Activated CD4-positive, alpha-beta T cell treated with anti-CD3 and anti-CD28 coated beads, Interleukin-2, amount 10 ng/mL, durations not matched to agents 7 days and 5 days (primary cell): Measurements from ENCODE around the gene MRPS5. TPM values are rescaled to one million over a fixed set of nuclear protein-coding genes. Genes with fewer than 3 reads are reported as not detected.

Experiments used
- CTCF ChIA-PET: fragments of 350-600 bp; sonication (Branson Sonifier 250); formaldehyde crosslinking; loops from one replicate; lab custom pipeline; 2021; ENCODE audit warnings: antibody characterized with exemption; lab: Charles Lee
- POLR2A ChIA-PET: fragments of 350-600 bp; sonication (Branson Sonifier 250); formaldehyde crosslinking; loops from one replicate; lab custom pipeline; 2021; ENCODE audit warnings: antibody characterized with exemption; lab: Charles Lee
- DNase-seq: peaks from one replicate; pipeline ENCODE4 v3.0.0-alpha.2; 2020
- H3K27ac Mint-ChIP-seq: one replicate; pipeline ENCODE4 v1.8.0; 2021; ENCODE audit warnings: mild to moderate bottlenecking, moderate library complexity, mixed read lengths
- H3K27me3 Mint-ChIP-seq: one replicate; pipeline ENCODE4 v1.8.0; 2021; ENCODE audit warnings: mixed read lengths
- H3K36me3 Mint-ChIP-seq: one replicate; pipeline ENCODE4 v1.8.0; 2021; ENCODE audit warnings: low read depth, mixed read lengths
- H3K4me1 Mint-ChIP-seq: one replicate; pipeline ENCODE4 v1.8.0; 2021; ENCODE audit warnings: mixed read lengths
- H3K4me3 Mint-ChIP-seq: one replicate; pipeline ENCODE4 v1.8.0; 2021; ENCODE audit warnings: mild to moderate bottlenecking, moderate library complexity, mixed read lengths
- H3K9me3 Mint-ChIP-seq: one replicate; pipeline ENCODE4 v1.8.0; 2021; ENCODE audit warnings: mixed read lengths
- total RNA-seq, 2 experiments: library from RNA; stranded (reverse); gene quantifications; one replicate each; pipeline ENCODE4 v1.2.3, GENCODE V29; 2021

MRPS5 gene
- total RNA-seq, 2 experiments from 2014 or later: 70.3 to 71.7 TPM

- peak overlapping the region; percentile 80 for H3K27ac Mint-ChIP-seq
- H3K4me3 Mint-ChIP-seq: no peak overlapping the region
- peaks cover 17% of the 10 kb centered on the region for H3K36me3 Mint-ChIP-seq
- H3K27me3 Mint-ChIP-seq: no peaks in the 10 kb centered on the region
- peak; percentile 42 for DNase-seq
- ChIA-PET POLR2A (interaction anchor here (0.9 to 1.8 kb wide), 3 partner anchors 16 to 57 kb away, joined by 4 to 7 read pairs (median 5); partner anchors contain the start of gene MAL), CTCF (interaction anchor here (0.7 to 10.6 kb wide), 22 partner anchors 8 to 1792 kb away, joined by 3 to 149 read pairs (median 5); partner anchors contain the start of genes MAL, MRPS5 and ZNF2)
- H3K4me1 Mint-ChIP-seq: peaks cover 57% of the 10 kb centered on the region
- no peaks in the 10 kb centered on the region for H3K9me3 Mint-ChIP-seq
Observed at GRCh38 chr2:95079199-95079683, 42.4 kb downstream of the MRPS5 start.

- H3K9me3 Mint-ChIP-seq: no peaks in the 10 kb centered on the region
- H3K27ac Mint-ChIP-seq: peak overlapping the region; percentile 85
- peaks cover 69% of the 10 kb centered on the region for H3K4me1 Mint-ChIP-seq
- CTCF ChIA-PET: interaction anchor here (1.1 to 10.6 kb wide), 11 partner anchors 13 to 87 kb away, joined by 3 to 149 read pairs (median 8); partner anchors contain the start of genes MAL, MRPS5 and ZNF2
- peak overlapping the region; percentile 42 for H3K4me3 Mint-ChIP-seq
- peaks cover 18% of the 10 kb centered on the region for H3K36me3 Mint-ChIP-seq
- no peak for DNase-seq
- POLR2A ChIA-PET: interaction anchor here (0.8 to 1.8 kb wide), 2 partner anchors 53 to 56 kb away, joined by 5 read pairs; partner anchors contain the start of gene MAL
- no peaks in the 10 kb centered on the region for H3K27me3 Mint-ChIP-seq
Observed at GRCh38 chr2:95077861-95078603, 43.6 kb downstream of the MRPS5 start.

GRCh38 chr2:95077530-95077825 lies 44.1 kb downstream of the MRPS5 start:
- ChIA-PET POLR2A (no interaction called here), CTCF (interaction anchor here (0.7 to 10.6 kb wide), 8 partner anchors 13 to 137 kb away, joined by 3 to 149 read pairs (median 7); partner anchors contain the start of genes MAL and MRPS5)
- H3K36me3 Mint-ChIP-seq: peaks cover 19% of the 10 kb centered on the region
- H3K9me3 Mint-ChIP-seq: no peaks in the 10 kb centered on the region
- H3K4me3 Mint-ChIP-seq: peak overlapping the region; percentile 42
- H3K4me1 Mint-ChIP-seq: peaks cover 74% of the 10 kb centered on the region
- no peak for DNase-seq
- no peaks in the 10 kb centered on the region for H3K27me3 Mint-ChIP-seq
- H3K27ac Mint-ChIP-seq: peak overlapping the region; percentile 85

GRCh38 chr2:95076705-95077529 lies 44.7 kb downstream of the MRPS5 start:
- Mint-ChIP-seq H3K36me3 (peaks cover 25% of the 10 kb centered on the region), H3K27ac (peak overlapping the region; percentile 98), H3K9me3 (no peaks in the 10 kb centered on the region), H3K4me1 (peaks cover 80% of the 10 kb centered on the region), H3K27me3 (no peaks in the 10 kb centered on the region), H3K4me3 (peak overlapping the region; percentile 88)
- ChIA-PET POLR2A (interaction anchor here (0.8 kb wide), 1 partner anchor 55 kb away, joined by 3 read pairs; no protein-coding TSS in a partner anchor), CTCF (interaction anchor here (0.6 to 10.6 kb wide), 21 partner anchors 9 to 137 kb away, joined by 3 to 149 read pairs (median 3); partner anchors contain the start of genes MAL and MRPS5)
- DNase-seq: peak; percentile 94

- POLR2A ChIA-PET: no interaction called here
- peaks cover 26% of the 10 kb centered on the region for H3K36me3 Mint-ChIP-seq
- peak overlapping the region; percentile 98 for H3K27ac Mint-ChIP-seq
- peaks cover 3% of the 10 kb centered on the region for H3K9me3 Mint-ChIP-seq
- H3K27me3 Mint-ChIP-seq: no peaks in the 10 kb centered on the region
- CTCF ChIA-PET: interaction anchor here (1.1 to 10.6 kb wide), 11 partner anchors 11 to 52 kb away, joined by 3 to 149 read pairs (median 13); partner anchors contain the start of genes MAL and MRPS5
- H3K4me3 Mint-ChIP-seq: peak overlapping the region; percentile 88
- peaks cover 86% of the 10 kb centered on the region for H3K4me1 Mint-ChIP-seq
- no peak for DNase-seq
Observed at GRCh38 chr2:95075440-95076132, 46.0 kb downstream of the MRPS5 start.

- Mint-ChIP-seq H3K4me1 (peaks cover 81% of the 10 kb centered on the region), H3K27ac (peak overlapping the region; percentile 98), H3K9me3 (peaks cover 3% of the 10 kb centered on the region), H3K4me3 (peak overlapping the region; percentile 88), H3K27me3 (no peaks in the 10 kb centered on the region), H3K36me3 (peaks cover 26% of the 10 kb centered on the region)
- DNase-seq: peak; percentile 90
- ChIA-PET POLR2A (no interaction called here), CTCF (interaction anchor here (0.8 to 10.6 kb wide), 11 partner anchors 10 to 58 kb away, joined by 3 to 149 read pairs (median 7); partner anchors contain the start of genes MAL and MRPS5)
Observed at GRCh38 chr2:95074663-95075439, 46.8 kb downstream of the MRPS5 start.

- Mint-ChIP-seq H3K27ac (peak overlapping the region; percentile 98), H3K4me1 (peaks cover 74% of the 10 kb centered on the region), H3K9me3 (peaks cover 3% of the 10 kb centered on the region), H3K36me3 (peaks cover 26% of the 10 kb centered on the region), H3K4me3 (peak overlapping the region; percentile 88), H3K27me3 (no peaks in the 10 kb centered on the region)
- CTCF ChIA-PET: interaction anchor here (0.5 to 10.6 kb wide), 9 partner anchors 8 to 1781 kb away, joined by 3 to 149 read pairs (median 5); partner anchors contain the start of gene MAL
- DNase-seq: no peak
- POLR2A ChIA-PET: interaction anchor here (0.5 kb wide), 1 partner anchor 52 kb away, joined by 3 read pairs; no protein-coding TSS in a partner anchor
Observed at GRCh38 chr2:95073856-95074662, 47.5 kb downstream of the MRPS5 start.

- no peak for DNase-seq
- Mint-ChIP-seq H3K4me1 (peaks cover 59% of the 10 kb centered on the region), H3K9me3 (peaks cover 3% of the 10 kb centered on the region), H3K27ac (peak overlapping the region; percentile 76), H3K4me3 (no peak overlapping the region), H3K27me3 (no peaks in the 10 kb centered on the region), H3K36me3 (peaks cover 26% of the 10 kb centered on the region)
- ChIA-PET CTCF (interaction anchor here (1.5 to 10.6 kb wide), 4 partner anchors 8 to 49 kb away, joined by 5 to 149 read pairs (median 8); partner anchors contain the start of gene MAL), POLR2A (no interaction called here)
Observed at GRCh38 chr2:95072424-95072823, 49.2 kb downstream of the MRPS5 start.

- H3K27ac Mint-ChIP-seq: no peak overlapping the region
Observed at GRCh38 chr2:95071856-95072255, 49.8 kb downstream of the MRPS5 start.

GRCh38 chr2:95069465-95069864 lies 52.1 kb downstream of the MRPS5 start:
- Mint-ChIP-seq H3K9me3 (peaks cover 3% of the 10 kb centered on the region), H3K27me3 (no peaks in the 10 kb centered on the region), H3K27ac (no peak overlapping the region), H3K4me3 (no peak overlapping the region), H3K36me3 (peaks cover 12% of the 10 kb centered on the region), H3K4me1 (peaks cover 35% of the 10 kb centered on the region)
- CTCF ChIA-PET: interaction anchor here (1.0 to 1.7 kb wide), 2 partner anchors 11 to 47 kb away, joined by 3 to 6 read pairs; no protein-coding TSS in a partner anchor
- POLR2A ChIA-PET: no interaction called here
- DNase-seq: no peak

More at GRCh38 chr2:95071856-95072255, 49.8 kb downstream of the MRPS5 start:
- POLR2A ChIA-PET: no interaction called here
- no peak for DNase-seq
- Mint-ChIP-seq H3K4me1 (peaks cover 56% of the 10 kb centered on the region), H3K27me3 (no peaks in the 10 kb centered on the region), H3K36me3 (peaks cover 26% of the 10 kb centered on the region), H3K4me3 (no peak overlapping the region), H3K9me3 (peaks cover 3% of the 10 kb centered on the region)
- CTCF ChIA-PET: interaction anchor here (0.8 to 1.5 kb wide), 2 partner anchors 8 to 49 kb away, joined by 3 to 7 read pairs; no protein-coding TSS in a partner anchor
